Measurements from ENCODE around the gene WWP2. TPM values are rescaled to one million over a fixed set of nuclear protein-coding genes. Genes with fewer than 3 reads are reported as not detected.
A peak's percentile ranks its signal among the peaks of the same experiment; 100 is the strongest.

WWP2 gene
- total and polyA plus RNA-seq, 7 donors, result 11.4 to 59.0 (median 23.9) TPM

DNA sequence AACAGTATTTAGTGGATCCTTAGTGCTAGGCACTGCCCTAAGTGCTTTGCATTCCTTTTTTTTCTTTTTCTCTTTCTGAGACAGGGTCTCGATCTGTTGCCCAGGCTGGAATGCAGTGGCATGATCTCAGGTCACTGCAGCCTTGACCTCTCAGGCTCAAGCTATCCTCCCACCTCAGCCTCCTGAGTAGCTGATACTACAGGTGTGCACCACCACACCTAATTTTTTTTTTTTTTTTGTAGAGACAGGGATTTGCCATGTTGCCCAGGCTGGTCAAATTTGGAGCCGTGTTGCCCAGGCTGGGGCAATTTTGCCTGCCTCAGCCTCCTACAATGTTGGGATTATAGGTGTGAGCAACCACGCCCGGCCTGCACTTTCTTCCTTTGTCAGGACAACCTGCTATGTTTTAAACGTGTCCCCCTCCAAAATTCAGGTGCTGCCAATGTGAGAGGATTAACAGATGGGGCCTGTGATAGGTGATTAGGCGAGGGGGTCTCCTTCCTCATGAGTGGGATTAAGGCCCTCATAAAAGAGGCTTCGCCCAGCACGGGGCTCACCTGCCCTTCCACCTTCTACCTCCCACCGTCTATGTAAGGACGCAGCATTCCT is 41.2 kb upstream of the WWP2 start:
- intact Hi-C loops (cut with DNase I), result no loop called here
- DNase-seq, result no peak
- Histone ChIP-seq H3K27me3 (no peaks in the 10 kb centered on the region), H3K4me1 (peaks cover 0 to 3% (median 1%) of the 10 kb centered on the region in 4 donors), H3K36me3 (peaks cover 0 to 16% (median 5%) of the 10 kb centered on the region in 4 donors), H3K4me3 (no peak overlapping the region), H3K9me3 (no peaks in the 10 kb centered on the region), H3K27ac (no peak overlapping the region)
- TF ChIP-seq POLR2AphosphoS5 (IDR thresholded peaks at IDR 0.05), result no peak
- no peak for TF ChIP-seq CTCF (IDR thresholded peaks at IDR 0.05)
- TF ChIP-seq POLR2A (IDR thresholded peaks at IDR 0.05), result no peak
- TF ChIP-seq EP300 (IDR thresholded peaks at IDR 0.05), result no peak
- 71 to 86% methylated on average over 10 of the region's 10 CpGs for WGBS, 2 donors

DNA sequence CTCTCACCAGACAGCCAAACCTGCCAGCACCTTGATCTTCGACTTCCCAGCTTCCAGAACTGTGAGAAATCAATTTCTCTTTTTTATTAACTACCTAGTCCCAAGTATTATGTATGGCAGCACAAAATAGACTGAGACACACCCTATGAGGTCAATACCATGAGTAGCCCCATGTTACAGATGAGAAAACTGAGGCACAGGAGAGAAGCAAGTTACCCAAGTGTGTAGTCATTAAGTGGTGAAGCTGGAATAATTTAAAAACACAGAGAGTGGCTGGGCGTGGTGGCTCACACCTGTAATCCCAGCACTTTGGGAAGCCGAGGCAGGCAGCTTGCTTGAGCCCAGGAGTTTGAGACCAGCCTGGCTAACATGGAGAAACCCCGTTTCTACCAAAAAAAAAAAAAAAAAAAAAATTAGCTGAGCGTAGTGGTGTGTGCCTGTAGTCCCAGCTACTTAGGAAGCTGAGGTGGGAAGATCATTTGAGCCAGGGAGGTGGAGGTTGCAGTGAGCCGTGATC is 40.6 kb upstream of the WWP2 start:
- no peak overlapping the region for H3K27ac ChIP-seq
- no peaks in the 10 kb centered on the region for H3K27me3 ChIP-seq
- intact Hi-C loops (cut with DNase I), result no loop called here
- DNase-seq, result no peak
- H3K4me3 ChIP-seq, result no peak overlapping the region
- H3K4me1 ChIP-seq, result peaks cover 0 to 5% (median 2%) of the 10 kb centered on the region in 4 donors
- WGBS, 2 donors, result 88 to 94% methylated on average over 6 of the region's 6 CpGs
- TF ChIP-seq EP300 (IDR thresholded peaks at IDR 0.05), result no peak
- peaks cover 0 to 16% (median 5%) of the 10 kb centered on the region in 4 donors for H3K36me3 ChIP-seq
- H3K9me3 ChIP-seq, result no peaks in the 10 kb centered on the region

- Histone ChIP-seq H3K9me3 (no peaks in the 10 kb centered on the region), H3K27ac (peak overlapping the region in 2 of 4 donors; percentile 8 to 93), H3K4me1 (peaks cover 0 to 26% (median 17%) of the 10 kb centered on the region in 4 donors), H3K27me3 (no peaks in the 10 kb centered on the region), H3K36me3 (no peaks in the 10 kb centered on the region), H3K4me3 (no peak overlapping the region)
- no peak for DNase-seq
- intact Hi-C loops (cut with DNase I), result no loop called here
- TF ChIP-seq CTCF (IDR thresholded peaks at IDR 0.05) (no peak), POLR2AphosphoS5 (IDR thresholded peaks at IDR 0.05) (no peak), EP300 (IDR thresholded peaks at IDR 0.05) (no peak), POLR2A (IDR thresholded peaks at IDR 0.05) (no peak)
- 57 to 84% methylated on average over 2 of the region's 2 CpGs for WGBS, 2 donors
These were observed 37.7 kb upstream of the WWP2 start for GRCh38 chr16:69724414-69724873.

- H3K4me1 ChIP-seq, result peaks cover 0 to 26% (median 17%) of the 10 kb centered on the region in 4 donors
- peak overlapping the region; percentile 8 to 93 (median 82) for H3K27ac ChIP-seq
- DNase-seq, result no peak
- no peaks in the 10 kb centered on the region for H3K27me3 ChIP-seq
- H3K9me3 ChIP-seq, result no peaks in the 10 kb centered on the region
- H3K4me3 ChIP-seq, result no peak overlapping the region
- 50 to 74% methylated on average over 6 of the region's 6 CpGs for WGBS, 2 donors
- intact Hi-C loops (cut with DNase I), result no loop called here
- TF ChIP-seq POLR2A (IDR thresholded peaks at IDR 0.05), result no peak
- no peak for TF ChIP-seq POLR2AphosphoS5 (IDR thresholded peaks at IDR 0.05)
- no peak for TF ChIP-seq EP300 (IDR thresholded peaks at IDR 0.05)
- no peak for TF ChIP-seq CTCF (IDR thresholded peaks at IDR 0.05)
- H3K36me3 ChIP-seq, result no peaks in the 10 kb centered on the region
These were observed 37.1 kb upstream of the WWP2 start for GRCh38 chr16:69724981-69725479.

- WGBS, 2 donors, result 70% methylated on average over 32 of the region's 32 CpGs
- Histone ChIP-seq H3K4me1 (peaks cover 0 to 26% (median 17%) of the 10 kb centered on the region in 4 donors), H3K27me3 (no peaks in the 10 kb centered on the region), H3K27ac (peak overlapping the region; percentile 76 to 93 (median 82)), H3K36me3 (no peaks in the 10 kb centered on the region), H3K4me3 (peak overlapping the region; percentile 41 to 59 (median 48)), H3K9me3 (no peaks in the 10 kb centered on the region)
- DNase-seq, result no peak
- TF ChIP-seq POLR2A (IDR thresholded peaks at IDR 0.05) (no peak), EP300 (IDR thresholded peaks at IDR 0.05) (no peak), CTCF (IDR thresholded peaks at IDR 0.05) (peak in 1 of 4 experiments; percentile 11)
- intact Hi-C loops (cut with DNase I), result no loop called here
These were observed 36.4 kb upstream of the WWP2 start for GRCh38 chr16:69725480-69726312.

All from sigmoid colon (tissue), 7 donors.